HL-60 (cell line): Measurements from ENCODE around the gene HOTAIR.

Experiments used
- DNase-seq, 2 experiments: peaks; one replicate each; pipeline ENCODE4 v3.0.0-alpha.2; 2010 to 2020; ENCODE audit warnings: low read depth in 1 of 2, low spot score in 1 of 2
- H3K27ac ChIP-seq: fragments of 250-450 bp; sonication (Bioruptor Pico); replicated peaks from 2 replicates; pipeline ENCODE4 v1.5.1; 2020; ENCODE audit warnings: mild to moderate bottlenecking, moderate library complexity
- H3K27me3 ChIP-seq: fragments of 250-450 bp; sonication (Bioruptor Pico); 2 replicates; pipeline ENCODE4 v1.5.1; 2021; ENCODE audit warnings: mild to moderate bottlenecking, moderate library complexity; ENCODE audit not compliant: insufficient read depth, poor library complexity, severe bottlenecking
- H3K4me3 ChIP-seq: replicated peaks from 2 replicates; pipeline ENCODE4 v1.5.1; 2011; ENCODE audit warnings: mild to moderate bottlenecking, control low read depth, low read length; ENCODE audit not compliant: insufficient read depth
- CTCF ChIP-seq: IDR thresholded peaks from one replicate; pipeline ENCODE4 v1.5.1; 2011; ENCODE audit warnings: low read length, control low read depth, inconsistent platforms; ENCODE audit not compliant: insufficient read depth
- GABPA ChIP-seq: IDR thresholded peaks from 2 replicates; pipeline ENCODE4 v1.6.1; 2012; ENCODE audit warnings: low read depth
- POLR2AphosphoS5 ChIP-seq: IDR thresholded peaks from 2 replicates; pipeline ENCODE4 v1.6.1; 2012; ENCODE audit warnings: low read depth
- SPI1 ChIP-seq: IDR thresholded peaks from 2 replicates; pipeline ENCODE4 v1.6.1; 2012; ENCODE audit warnings: low read depth, mild to moderate bottlenecking, borderline replicate concordance
- TF ChIP-seq, protein P1 (sequence below): IDR thresholded peaks from 2 replicates; pipeline ENCODE4 v1.6.1; 2012; ENCODE audit warnings: low read depth; ENCODE audit not compliant: insufficient replicate concordance

The HOTAIR gene

DNA sequence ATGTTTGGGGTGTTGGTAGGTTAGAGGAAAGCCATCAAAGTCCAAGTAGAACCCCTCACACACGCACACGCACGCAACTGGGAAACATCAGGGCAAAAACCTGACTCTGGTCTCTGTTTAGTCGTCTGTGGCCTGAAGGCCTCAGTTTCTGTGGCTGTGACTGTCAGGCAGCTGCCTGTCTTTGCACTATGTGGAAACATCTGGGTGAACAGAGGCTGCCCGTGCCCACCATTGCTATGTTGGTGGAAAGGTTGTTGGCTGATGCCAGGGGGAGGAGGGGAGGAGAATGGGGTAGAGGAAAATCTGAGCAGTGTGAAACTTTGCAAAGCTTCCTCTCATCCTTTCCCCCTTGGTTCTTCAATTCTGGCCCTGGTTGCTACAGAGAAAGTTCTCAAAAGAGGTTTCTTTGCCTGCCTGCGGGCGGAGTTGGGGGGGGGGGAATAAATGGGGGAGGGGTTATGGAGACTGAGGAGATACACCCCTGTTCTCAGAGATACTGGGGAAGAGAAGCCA is 17.7 kb upstream of the HOTAIR start:
- H3K4me3 ChIP-seq: no peak overlapping the region
- no peak for DNase-seq
- TF ChIP-seq, protein P1, sequence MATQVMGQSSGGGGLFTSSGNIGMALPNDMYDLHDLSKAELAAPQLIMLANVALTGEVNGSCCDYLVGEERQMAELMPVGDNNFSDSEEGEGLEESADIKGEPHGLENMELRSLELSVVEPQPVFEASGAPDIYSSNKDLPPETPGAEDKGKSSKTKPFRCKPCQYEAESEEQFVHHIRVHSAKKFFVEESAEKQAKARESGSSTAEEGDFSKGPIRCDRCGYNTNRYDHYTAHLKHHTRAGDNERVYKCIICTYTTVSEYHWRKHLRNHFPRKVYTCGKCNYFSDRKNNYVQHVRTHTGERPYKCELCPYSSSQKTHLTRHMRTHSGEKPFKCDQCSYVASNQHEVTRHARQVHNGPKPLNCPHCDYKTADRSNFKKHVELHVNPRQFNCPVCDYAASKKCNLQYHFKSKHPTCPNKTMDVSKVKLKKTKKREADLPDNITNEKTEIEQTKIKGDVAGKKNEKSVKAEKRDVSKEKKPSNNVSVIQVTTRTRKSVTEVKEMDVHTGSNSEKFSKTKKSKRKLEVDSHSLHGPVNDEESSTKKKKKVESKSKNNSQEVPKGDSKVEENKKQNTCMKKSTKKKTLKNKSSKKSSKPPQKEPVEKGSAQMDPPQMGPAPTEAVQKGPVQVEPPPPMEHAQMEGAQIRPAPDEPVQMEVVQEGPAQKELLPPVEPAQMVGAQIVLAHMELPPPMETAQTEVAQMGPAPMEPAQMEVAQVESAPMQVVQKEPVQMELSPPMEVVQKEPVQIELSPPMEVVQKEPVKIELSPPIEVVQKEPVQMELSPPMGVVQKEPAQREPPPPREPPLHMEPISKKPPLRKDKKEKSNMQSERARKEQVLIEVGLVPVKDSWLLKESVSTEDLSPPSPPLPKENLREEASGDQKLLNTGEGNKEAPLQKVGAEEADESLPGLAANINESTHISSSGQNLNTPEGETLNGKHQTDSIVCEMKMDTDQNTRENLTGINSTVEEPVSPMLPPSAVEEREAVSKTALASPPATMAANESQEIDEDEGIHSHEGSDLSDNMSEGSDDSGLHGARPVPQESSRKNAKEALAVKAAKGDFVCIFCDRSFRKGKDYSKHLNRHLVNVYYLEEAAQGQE: no peak
- no peak for TF ChIP-seq POLR2AphosphoS5
- H3K27ac ChIP-seq: no peak overlapping the region
- H3K27me3 ChIP-seq: peaks cover 89% of the 10 kb centered on the region

GRCh38 chr12:53991077-53991460 is 16.3 kb upstream of the HOTAIR start:
- Histone ChIP-seq H3K27ac (no peak overlapping the region), H3K4me3 (no peak overlapping the region), H3K27me3 (peaks cover 75% of the 10 kb centered on the region)
- TF ChIP-seq CTCF (no peak), SPI1 (no peak), POLR2AphosphoS5 (no peak), GABPA (no peak)
- TF ChIP-seq, protein P1: no peak
- no peak for DNase-seq

DNA sequence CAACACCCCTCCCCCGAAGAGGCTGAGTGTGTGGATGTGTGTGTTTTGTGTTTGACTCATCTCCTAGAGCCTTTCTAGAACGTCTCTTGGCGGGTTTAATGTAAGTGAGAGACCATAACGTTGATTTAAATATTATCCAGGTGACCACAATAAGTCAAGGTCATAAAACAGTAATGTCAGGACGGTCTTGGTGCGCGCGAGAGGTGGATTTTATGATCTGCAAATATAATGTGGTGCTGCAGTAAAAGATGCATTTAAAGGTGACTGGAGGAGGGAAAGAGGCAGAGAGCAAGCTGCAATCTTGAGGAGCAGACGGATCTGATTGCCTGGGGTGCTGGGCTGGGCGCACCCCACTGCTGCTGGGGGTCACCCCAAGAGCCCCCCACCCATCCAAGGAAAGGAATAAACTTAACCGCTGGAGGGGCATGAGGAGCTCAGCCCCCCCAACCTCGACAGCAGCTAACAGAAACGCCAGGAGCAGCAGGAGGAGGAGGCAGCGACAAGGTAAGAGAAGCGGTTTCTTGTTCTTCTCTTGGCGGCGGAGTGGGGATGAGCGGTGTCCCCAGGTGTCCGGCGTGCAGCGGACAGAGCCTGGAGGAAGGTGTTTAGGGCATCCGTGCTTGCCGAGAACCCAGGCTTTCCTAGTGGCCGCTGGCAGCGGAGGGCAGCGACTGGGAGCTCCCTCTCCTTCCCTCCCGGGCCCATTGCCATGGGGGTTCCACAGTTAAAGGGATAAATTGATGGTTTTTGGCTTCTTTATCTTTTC is 15.7 kb upstream of the HOTAIR start:
- no peak for DNase-seq
- TF ChIP-seq GABPA (no peak), POLR2AphosphoS5 (no peak), CTCF (no peak), SPI1 (no peak)
- TF ChIP-seq, protein P1: no peak
- H3K27me3 ChIP-seq: peaks cover 74% of the 10 kb centered on the region
- H3K27ac ChIP-seq: no peak overlapping the region
- no peak overlapping the region for H3K4me3 ChIP-seq
